MM.1S (cell line): ENCODE results near the gene ATN1.

Experiments used
- EZH2 ChIP-seq: fragments of 300-600 bp; sonication (generic); optimal IDR thresholded peaks from 2 replicates; pipeline ENCODE3; 2017; ENCODE audit warnings: low read depth, mild to moderate bottlenecking, antibody characterized with exemption, low read length, mixed read lengths
- TF ChIP-seq, protein P1 (sequence below): fragments of 300-600 bp; sonication (generic); IDR thresholded peaks from 2 replicates; pipeline ENCODE4 v1.5.1; 2016; ENCODE audit warnings: antibody characterized with exemption, low read length, mixed read lengths

DNA sequence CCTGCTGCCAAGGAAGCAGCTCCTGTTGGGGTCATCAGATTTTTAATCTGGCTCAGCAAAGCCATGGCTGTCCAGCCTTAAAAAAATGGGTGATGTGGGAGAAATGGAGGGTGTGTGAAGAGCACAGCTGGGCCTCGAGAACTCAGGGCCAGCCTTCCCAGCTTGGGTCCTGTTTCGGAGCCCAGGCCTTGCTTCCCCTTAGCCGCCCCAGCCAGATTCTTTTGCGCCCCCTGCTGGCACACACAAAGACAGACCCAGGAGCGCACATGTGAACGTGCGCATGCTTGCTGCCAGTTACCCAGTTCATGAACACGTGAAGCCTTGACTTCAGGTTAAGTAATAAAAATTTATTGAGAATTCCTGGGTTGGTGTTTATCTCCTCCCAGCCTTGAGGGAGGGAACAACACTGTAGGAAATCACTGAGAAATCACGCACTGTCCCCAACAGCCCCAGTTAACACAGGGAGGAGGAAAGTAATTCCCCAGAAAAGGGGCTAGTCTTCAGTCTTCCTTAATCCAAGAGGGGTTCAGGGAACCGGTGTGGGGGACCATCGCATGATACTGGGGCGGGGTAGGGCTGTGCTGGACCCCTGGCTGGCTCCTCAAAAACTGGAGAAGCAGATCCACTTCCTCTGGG, 37.4 kb downstream of the ATN1 start:
- TF ChIP-seq, protein P1, sequence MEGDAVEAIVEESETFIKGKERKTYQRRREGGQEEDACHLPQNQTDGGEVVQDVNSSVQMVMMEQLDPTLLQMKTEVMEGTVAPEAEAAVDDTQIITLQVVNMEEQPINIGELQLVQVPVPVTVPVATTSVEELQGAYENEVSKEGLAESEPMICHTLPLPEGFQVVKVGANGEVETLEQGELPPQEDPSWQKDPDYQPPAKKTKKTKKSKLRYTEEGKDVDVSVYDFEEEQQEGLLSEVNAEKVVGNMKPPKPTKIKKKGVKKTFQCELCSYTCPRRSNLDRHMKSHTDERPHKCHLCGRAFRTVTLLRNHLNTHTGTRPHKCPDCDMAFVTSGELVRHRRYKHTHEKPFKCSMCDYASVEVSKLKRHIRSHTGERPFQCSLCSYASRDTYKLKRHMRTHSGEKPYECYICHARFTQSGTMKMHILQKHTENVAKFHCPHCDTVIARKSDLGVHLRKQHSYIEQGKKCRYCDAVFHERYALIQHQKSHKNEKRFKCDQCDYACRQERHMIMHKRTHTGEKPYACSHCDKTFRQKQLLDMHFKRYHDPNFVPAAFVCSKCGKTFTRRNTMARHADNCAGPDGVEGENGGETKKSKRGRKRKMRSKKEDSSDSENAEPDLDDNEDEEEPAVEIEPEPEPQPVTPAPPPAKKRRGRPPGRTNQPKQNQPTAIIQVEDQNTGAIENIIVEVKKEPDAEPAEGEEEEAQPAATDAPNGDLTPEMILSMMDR = peak; percentile 94
- no peak for TF ChIP-seq EZH2
